Smooth muscle cell (in vitro differentiated cells): ENCODE data around the gene C6orf62. TPM values are rescaled to one million over a fixed set of nuclear protein-coding genes. Genes with fewer than 3 reads are reported as not detected.

Experiments used
- DNase-seq: peaks from one replicate; lab custom pipeline; 2025; ENCODE audit not compliant: unreplicated experiment; lab: John Stamatoyannopoulos, UW
- H2AFZ ChIP-seq: fragments of 200-600 bp; sonication (generic); 2 replicates; pipeline ENCODE4 v1.6.0; 2016; ENCODE audit warnings: antibody characterized with exemption, low read depth, mild to moderate bottlenecking
- H3F3A ChIP-seq: fragments of 200-600 bp; sonication (generic); 2 replicates; pipeline ENCODE4 v1.6.0; 2017; ENCODE audit warnings: antibody characterized with exemption, low read depth
- H3K27ac ChIP-seq: fragments of 200-600 bp; sonication (generic); 2 replicates; pipeline ENCODE4 v1.5.1; 2016; ENCODE audit warnings: low read depth, mild to moderate bottlenecking
- H3K27me3 ChIP-seq: fragments of 200-600 bp; sonication (generic); 2 replicates; pipeline ENCODE4 v1.6.1; 2016; ENCODE audit warnings: low read depth, mild to moderate bottlenecking
- H3K36me3 ChIP-seq: fragments of 200-600 bp; sonication (generic); 2 replicates; pipeline ENCODE4 v1.5.1; 2016; ENCODE audit warnings: low read depth
- H3K4me1 ChIP-seq: fragments of 200-600 bp; sonication (generic); 2 replicates; pipeline ENCODE4 v1.5.1; 2016; ENCODE audit warnings: low read depth
- H3K4me2 ChIP-seq: fragments of 200-600 bp; sonication (generic); 2 replicates; pipeline ENCODE4 v1.6.0; 2016; ENCODE audit warnings: mild to moderate bottlenecking
- H3K4me3 ChIP-seq: fragments of 200-600 bp; sonication (generic); 2 replicates; pipeline ENCODE4 v1.5.1; 2016; ENCODE audit warnings: mild to moderate bottlenecking
- H3K79me2 ChIP-seq: fragments of 200-600 bp; sonication (generic); 2 replicates; pipeline ENCODE4 v1.6.0; 2016; ENCODE audit warnings: low read depth, mild to moderate bottlenecking
- H3K9ac ChIP-seq: fragments of 200-600 bp; sonication (generic); 2 replicates; pipeline ENCODE4 v1.6.0; 2016; ENCODE audit warnings: low read depth
- H3K9me3 ChIP-seq: fragments of 200-600 bp; sonication (generic); replicated peaks from 2 replicates; pipeline ENCODE4 v1.5.1; 2016; ENCODE audit warnings: low read depth
- H4K20me1 ChIP-seq: fragments of 200-600 bp; sonication (generic); 2 replicates; pipeline ENCODE4 v1.6.0; 2016; ENCODE audit warnings: low read depth
- WGBS: methylation state at CpG from one replicate; pipeline ENCODE4 v1.1.7; 2016; ENCODE audit warnings: low lambda C conversion rate; 5-methylcytosine and 5-hydroxymethylcytosine counted together
- polyA plus RNA-seq: library from polyadenylated mRNA; unstranded; fragments of >200 nt; fragmentation: Nextera tagmentation; extraction: Ambion mirVana; gene quantifications from 2 replicates; pipeline ENCODE4 v1.2.1, GENCODE V29; 2016
- total RNA-seq: library from RNA; depleted of rRNA; stranded (reverse); fragments of >200 nt; gene quantifications from 2 replicates; pipeline ENCODE4 v1.2.3, GENCODE V29; 2014
- TF ChIP-seq, protein P1 (sequence below): fragments of 200-600 bp; sonication (generic); IDR thresholded peaks from 2 replicates; pipeline ENCODE4 v1.5.1; 2017; ENCODE audit warnings: borderline replicate concordance, mild to moderate bottlenecking, antibody characterized with exemption; ENCODE audit not compliant: insufficient read depth, poor library complexity, severe bottlenecking

Gene C6orf62
- total and polyA plus RNA-seq, 2 experiments from 2014 or later, result 32.4 to 61.4 TPM

DNA sequence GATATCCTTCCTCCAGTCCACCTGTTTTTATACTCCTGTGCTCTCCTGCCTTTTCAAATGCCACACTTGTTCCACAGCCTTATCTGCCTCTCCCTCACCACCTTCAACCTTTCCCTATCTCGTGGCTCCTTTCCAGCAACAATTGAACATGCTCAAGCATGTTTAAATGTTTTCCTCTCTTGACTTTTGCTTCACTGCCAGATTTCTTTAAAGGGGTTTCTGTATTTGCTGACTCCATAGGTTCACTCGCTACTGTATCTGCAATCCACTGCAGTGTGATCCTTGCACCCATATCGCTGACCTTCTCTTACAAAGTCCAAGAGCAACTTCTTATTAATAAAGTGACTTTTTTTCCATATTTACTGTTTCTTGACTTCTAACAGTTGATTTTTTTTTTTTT lies 44.6 kb upstream of the C6orf62 start:
- no peak overlapping the region for H2AFZ ChIP-seq
- DNase-seq, result no peak
- H3K9ac ChIP-seq, result no peak overlapping the region
- no peak overlapping the region for H3K27ac ChIP-seq
- H3K36me3 ChIP-seq, result no peaks in the 10 kb centered on the region
- H4K20me1 ChIP-seq, result no peaks in the 10 kb centered on the region
- no peaks in the 10 kb centered on the region for H3K79me2 ChIP-seq
- H3F3A ChIP-seq, result no peaks in the 10 kb centered on the region
- H3K27me3 ChIP-seq, result no peaks in the 10 kb centered on the region
- H3K4me2 ChIP-seq, result no peak overlapping the region
- no peak overlapping the region for H3K4me3 ChIP-seq
- no peaks in the 10 kb centered on the region for H3K9me3 ChIP-seq
- TF ChIP-seq, protein P1, sequence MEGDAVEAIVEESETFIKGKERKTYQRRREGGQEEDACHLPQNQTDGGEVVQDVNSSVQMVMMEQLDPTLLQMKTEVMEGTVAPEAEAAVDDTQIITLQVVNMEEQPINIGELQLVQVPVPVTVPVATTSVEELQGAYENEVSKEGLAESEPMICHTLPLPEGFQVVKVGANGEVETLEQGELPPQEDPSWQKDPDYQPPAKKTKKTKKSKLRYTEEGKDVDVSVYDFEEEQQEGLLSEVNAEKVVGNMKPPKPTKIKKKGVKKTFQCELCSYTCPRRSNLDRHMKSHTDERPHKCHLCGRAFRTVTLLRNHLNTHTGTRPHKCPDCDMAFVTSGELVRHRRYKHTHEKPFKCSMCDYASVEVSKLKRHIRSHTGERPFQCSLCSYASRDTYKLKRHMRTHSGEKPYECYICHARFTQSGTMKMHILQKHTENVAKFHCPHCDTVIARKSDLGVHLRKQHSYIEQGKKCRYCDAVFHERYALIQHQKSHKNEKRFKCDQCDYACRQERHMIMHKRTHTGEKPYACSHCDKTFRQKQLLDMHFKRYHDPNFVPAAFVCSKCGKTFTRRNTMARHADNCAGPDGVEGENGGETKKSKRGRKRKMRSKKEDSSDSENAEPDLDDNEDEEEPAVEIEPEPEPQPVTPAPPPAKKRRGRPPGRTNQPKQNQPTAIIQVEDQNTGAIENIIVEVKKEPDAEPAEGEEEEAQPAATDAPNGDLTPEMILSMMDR, result no peak
- no peaks in the 10 kb centered on the region for H3K4me1 ChIP-seq
- WGBS, result 84% methylated on average over 3 of the region's 3 CpGs

DNA sequence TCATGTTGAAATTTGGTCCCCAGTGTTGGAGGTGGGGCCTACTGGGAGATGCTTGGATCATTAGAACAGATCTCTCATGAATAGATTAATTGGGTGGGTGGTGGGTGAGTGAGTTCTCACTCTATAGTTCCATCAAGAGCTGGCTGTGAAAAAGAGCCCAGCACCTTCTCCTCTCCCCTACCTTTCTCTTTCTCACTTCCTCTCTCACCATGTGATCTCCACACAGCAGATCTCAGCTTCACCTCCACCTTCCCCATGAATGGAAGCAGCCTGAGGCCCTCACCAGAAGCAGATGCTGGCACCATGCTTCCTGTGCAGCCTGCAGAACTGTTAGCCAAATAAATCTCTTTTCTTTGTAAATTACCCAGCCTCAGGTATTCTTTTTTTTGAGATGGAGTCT lies 42.9 kb upstream of the C6orf62 start:
- Histone ChIP-seq H3F3A (no peaks in the 10 kb centered on the region), H2AFZ (no peak overlapping the region)
- TF ChIP-seq, protein P1, result no peak

DNA sequence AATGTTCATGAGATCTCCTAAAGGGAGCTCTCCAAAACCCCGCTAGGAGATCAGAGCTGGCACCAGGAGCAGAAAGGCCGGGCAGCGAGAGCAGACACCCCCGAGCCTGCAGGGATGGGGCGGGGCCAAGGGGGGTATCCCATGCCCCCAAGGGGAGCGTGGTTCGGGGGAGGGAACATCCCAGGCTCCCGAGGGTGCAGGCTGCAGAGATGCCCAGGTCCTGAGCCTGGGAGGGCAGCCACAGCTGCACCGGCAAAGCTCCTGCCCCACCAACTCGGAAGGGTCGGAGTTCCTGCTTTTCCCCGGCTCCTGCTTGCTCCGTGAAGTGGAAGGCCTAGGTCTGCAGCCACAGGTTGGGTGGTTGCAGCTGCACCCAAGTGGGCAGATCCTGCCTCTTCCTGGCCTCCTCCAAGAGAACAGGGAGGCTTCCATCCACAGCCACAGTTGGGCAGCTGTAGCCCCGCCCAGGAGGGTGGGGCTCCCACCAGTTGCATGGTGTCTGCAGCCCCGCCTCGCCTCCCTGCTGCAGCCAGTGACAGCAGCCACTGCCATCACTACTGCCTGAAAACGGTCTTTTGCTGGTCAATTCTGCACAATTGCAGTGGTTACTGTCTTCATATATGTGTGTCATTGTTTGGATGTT lies 42.4 kb upstream of the C6orf62 start:
- Histone ChIP-seq H3K4me3 (no peak overlapping the region), H3K36me3 (no peaks in the 10 kb centered on the region), H3K4me1 (no peaks in the 10 kb centered on the region), H3K27me3 (no peaks in the 10 kb centered on the region), H3F3A (no peaks in the 10 kb centered on the region), H2AFZ (no peak overlapping the region), H3K9me3 (no peaks in the 10 kb centered on the region), H3K79me2 (no peaks in the 10 kb centered on the region), H3K4me2 (no peak overlapping the region), H3K9ac (no peak overlapping the region), H4K20me1 (no peaks in the 10 kb centered on the region), H3K27ac (no peak overlapping the region)
- no peak for DNase-seq
- WGBS, result 87% methylated on average over 17 of the region's 17 CpGs
- TF ChIP-seq, protein P1, result no peak

More for the DNA sequence above, 42.9 kb upstream of the C6orf62 start:
- Histone ChIP-seq H3K79me2 (no peaks in the 10 kb centered on the region), H3K27me3 (no peaks in the 10 kb centered on the region), H4K20me1 (no peaks in the 10 kb centered on the region), H3K9me3 (no peaks in the 10 kb centered on the region), H3K27ac (no peak overlapping the region), H3K4me3 (no peak overlapping the region), H3K36me3 (no peaks in the 10 kb centered on the region), H3K4me2 (no peak overlapping the region), H3K9ac (no peak overlapping the region), H3K4me1 (no peaks in the 10 kb centered on the region)
- no peak for DNase-seq

DNA sequence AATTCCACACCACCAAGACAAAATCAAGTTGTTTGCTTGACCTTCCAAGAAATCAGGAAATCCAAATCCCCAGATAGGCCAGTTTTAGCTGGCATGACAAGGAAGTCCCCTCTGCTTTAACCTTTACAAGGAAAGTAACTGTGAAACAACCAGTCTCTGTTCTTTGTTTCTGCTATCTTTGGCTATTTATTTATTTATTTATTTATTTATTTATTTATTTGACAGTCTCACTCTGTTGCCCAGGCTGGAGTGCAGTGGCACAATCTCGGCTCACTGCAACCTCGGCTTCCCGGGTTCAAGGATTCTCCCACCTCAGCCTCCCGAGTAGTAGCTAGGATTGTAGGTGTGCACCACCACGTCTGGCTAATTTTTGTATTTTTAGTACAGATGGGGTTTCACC lies 41.3 kb upstream of the C6orf62 start:
- Histone ChIP-seq H3F3A (no peaks in the 10 kb centered on the region), H3K27me3 (no peaks in the 10 kb centered on the region), H3K4me2 (no peak overlapping the region), H3K9me3 (no peaks in the 10 kb centered on the region), H3K4me1 (no peaks in the 10 kb centered on the region), H3K9ac (no peak overlapping the region), H3K79me2 (no peaks in the 10 kb centered on the region), H3K36me3 (no peaks in the 10 kb centered on the region), H2AFZ (no peak overlapping the region), H3K4me3 (no peak overlapping the region), H3K27ac (no peak overlapping the region), H4K20me1 (no peaks in the 10 kb centered on the region)
- TF ChIP-seq, protein P1, result no peak
- WGBS, result 98% methylated on average over 5 of the region's 5 CpGs
- DNase-seq, result no peak
